GM23338 (cell line): ENCODE results near the gene HOXB5.

Experiments used
- CREB1 ChIP-seq: fragments of 250-450 bp; sonication (Bioruptor Pico); IDR thresholded peaks from 2 replicates; pipeline ENCODE4 v1.5.0; 2020; ENCODE audit warnings: low read depth, mild to moderate bottlenecking, moderate library complexity
- CTCF ChIP-seq, 2 experiments: fragments of 200-600 bp in 1 of 2; sonication (generic) in 1 of 2; conservative IDR thresholded peaks; 2 replicates each; pipeline versions ENCODE4 v1.5.1 to v1.6.1; 2016 to 2017; ENCODE audit warnings: antibody characterized with exemption in 2 of 2, low read depth in 2 of 2, mild to moderate bottlenecking in 2 of 2, moderate library complexity in 1 of 2
- EZH2 ChIP-seq: fragments of 200-600 bp; sonication (generic); IDR thresholded peaks from one replicate; pipeline ENCODE4 v1.8.0; 2017; ENCODE audit warnings: antibody characterized with exemption, mild to moderate bottlenecking, low read depth; ENCODE audit not compliant: unreplicated experiment
- EZH2phosphoT487 ChIP-seq: fragments of 200-600 bp; sonication (generic); IDR thresholded peaks from one replicate; pipeline ENCODE4 v1.8.1; 2018; ENCODE audit warnings: antibody characterized with exemption; ENCODE audit not compliant: unreplicated experiment
- POLR2AphosphoS5 ChIP-seq: IDR thresholded peaks from 2 replicates; pipeline ENCODE4 v1.6.1; 2016; ENCODE audit warnings: antibody characterized with exemption, low read depth

GRCh38 chr17:48563867-48564187, 29.8 kb downstream of the HOXB5 start:
- TF ChIP-seq CTCF (conservative IDR thresholded peaks at IDR 0.05; ENCODE audit: low read depth in 2 of 2) (no peak), POLR2AphosphoS5 (no peak), EZH2 (peak; percentile 75), EZH2phosphoT487 (no peak), CREB1 (CRISPR knock-in tag) (no peak)
